NOMO-1 treated with DMSO at 0.1 percent for 48 hours (cell line): ENCODE data around the gene GRPEL1.
A peak's percentile ranks its signal among the peaks of the same experiment; 100 is the strongest.

Experiments used
- DNase-seq: peaks from one replicate; lab custom pipeline; 2025; ENCODE audit not compliant: unreplicated experiment; lab: John Stamatoyannopoulos, UW

Gene GRPEL1

DNA sequence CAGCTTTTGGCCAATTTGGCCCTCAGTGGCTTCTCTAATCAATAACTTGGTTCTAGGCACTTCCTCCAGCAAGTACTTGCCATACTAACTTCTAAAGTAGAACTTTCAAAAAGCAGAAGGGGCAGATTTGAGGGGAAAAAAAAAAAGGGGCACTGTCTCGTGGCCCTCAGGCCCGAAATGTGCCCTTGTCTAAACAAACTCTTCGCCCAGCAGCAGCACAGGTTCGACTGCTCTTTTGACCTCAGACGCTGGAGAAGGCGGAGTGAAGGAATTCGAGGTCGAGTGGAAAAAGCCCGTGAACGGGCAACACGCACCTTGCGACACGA, 775 bp downstream of the GRPEL1 start:
- DNase-seq, result peak; percentile 65

DNA sequence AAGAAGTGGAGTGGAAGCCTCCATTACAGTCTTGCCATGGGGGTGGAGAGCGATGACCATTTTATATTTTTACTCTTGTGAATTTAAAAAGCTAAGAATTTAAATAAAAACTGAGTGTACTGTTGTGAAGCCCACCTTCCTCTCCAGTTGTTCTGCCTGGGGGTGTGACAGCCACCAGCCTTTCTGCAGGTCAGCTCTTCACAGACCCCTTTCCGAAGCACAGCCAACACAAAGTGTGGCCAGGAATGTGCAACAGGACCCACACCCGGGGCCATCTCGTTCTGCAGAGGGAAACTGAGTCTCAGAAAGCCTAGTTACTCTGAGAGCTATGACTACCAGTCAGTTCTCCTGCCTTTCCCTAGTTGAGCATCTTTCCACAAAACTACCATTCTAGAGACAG, 1.4 kb downstream of the GRPEL1 start:
- no peak for DNase-seq

DNA sequence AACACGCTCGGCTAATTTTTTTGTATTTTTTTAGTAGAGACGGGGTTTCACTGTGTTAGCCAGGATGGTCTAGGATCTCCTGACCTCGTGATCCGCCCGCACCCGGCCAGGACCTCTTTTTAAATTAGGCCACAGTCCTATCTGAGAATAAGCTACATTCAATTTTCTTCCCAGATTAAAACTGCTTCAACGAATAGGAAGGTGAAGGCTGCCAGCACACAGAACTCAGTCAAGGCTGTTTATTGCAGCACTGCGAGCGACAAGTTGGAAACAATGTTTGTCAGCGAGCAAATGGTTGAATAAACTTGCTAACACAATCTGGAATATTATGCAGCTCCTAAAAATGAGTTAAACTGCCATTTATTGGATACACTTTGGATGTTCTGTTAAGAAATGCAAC, 1.9 kb downstream of the GRPEL1 start:
- no peak for DNase-seq

DNA sequence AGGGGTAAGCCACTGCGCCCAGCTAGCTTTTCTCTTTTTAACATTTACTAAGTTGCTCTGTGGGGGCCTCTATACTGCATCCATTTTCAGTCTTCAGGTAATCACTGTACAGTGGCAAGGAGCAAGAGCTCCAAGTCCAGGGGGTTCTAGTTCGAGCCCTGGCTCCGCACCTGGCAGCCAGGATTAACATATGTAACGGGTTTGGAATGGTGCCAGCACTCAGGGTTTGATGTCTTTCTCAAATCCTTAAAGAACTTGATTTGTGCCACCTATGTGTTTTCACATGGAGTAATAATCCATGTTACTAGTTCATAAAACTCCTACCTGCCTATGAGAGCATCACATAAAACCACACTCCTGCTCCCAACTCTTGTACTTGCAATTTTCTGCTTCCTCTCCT, 4.5 kb downstream of the GRPEL1 start:
- no peak for DNase-seq

DNA sequence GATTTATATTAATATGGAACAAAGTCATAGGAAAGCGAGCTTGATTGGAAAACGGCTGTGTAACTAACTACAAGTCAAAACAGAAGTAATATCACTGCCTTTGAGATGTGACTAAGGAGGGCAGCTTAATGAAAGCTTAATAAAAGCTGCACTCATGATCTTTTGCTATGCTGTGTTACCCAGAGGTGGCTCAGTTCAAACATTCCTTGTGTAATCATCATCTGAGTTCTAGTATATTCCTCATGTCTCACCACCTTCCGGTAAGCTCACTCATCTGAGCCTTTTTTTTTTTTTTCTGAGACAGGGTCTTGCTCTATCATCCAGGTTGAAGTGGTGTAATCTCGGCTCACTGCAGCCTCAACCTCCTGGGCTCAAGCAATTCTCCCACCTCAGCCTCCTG, 5.0 kb downstream of the GRPEL1 start:
- no peak for DNase-seq

DNA sequence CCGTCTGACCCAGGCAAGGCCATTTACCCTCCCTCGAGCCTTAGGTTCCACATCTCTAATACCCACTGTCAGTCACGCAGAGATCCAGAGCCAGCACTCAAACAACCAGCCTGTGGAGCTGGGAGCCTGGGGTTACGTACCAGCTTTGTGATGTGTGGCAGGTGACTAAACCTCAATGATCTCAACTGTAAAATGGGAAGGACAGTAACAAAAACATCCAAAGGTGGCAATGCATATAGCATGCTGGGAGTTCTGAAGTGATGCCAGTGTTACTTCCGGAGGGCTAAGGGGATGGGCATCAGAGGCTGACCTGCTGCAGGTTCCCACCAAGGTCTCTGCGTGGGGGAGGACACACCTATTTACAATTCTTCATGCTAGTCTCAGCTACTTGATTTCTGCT, 6.0 kb downstream of the GRPEL1 start:
- no peak for DNase-seq

DNA sequence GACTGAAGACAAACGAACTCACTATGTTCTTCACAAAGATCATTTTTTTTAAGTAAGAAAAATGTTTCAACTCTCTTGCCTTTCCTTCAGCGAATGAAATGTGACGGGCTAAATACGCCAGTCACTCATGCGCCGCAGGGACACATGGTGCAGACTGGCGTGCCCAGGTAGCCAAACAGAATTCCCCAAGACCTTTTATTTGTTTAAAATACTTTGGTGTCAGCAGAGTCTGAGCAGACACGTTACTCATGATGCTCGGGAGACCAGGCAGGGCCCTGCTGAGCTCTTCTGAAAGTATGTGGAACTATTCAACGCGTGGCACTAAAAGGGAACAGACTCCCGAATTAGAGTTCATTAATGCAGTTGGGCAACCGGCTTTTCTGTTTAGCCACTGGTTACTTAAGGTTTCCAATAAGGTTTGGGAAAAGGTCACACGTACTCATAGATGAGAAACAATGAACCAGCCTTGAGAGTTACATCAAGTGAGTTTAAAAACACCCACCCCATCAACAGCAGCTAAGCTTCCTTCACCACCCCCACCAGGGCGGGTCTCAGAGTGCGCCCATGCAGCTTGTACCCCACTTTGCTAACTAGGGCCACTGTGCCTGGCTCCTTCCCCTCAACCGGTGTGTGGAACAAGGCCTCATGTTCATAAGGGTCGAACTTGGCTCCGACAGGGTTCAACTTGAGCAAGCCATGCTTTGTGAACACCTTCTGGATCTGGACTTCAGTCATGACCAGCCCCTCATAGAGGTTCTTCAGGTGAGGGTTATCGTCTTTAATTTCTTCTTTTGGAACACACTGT, 7.3 kb downstream of the GRPEL1 start:
- DNase-seq, result peak; percentile 68

DNA sequence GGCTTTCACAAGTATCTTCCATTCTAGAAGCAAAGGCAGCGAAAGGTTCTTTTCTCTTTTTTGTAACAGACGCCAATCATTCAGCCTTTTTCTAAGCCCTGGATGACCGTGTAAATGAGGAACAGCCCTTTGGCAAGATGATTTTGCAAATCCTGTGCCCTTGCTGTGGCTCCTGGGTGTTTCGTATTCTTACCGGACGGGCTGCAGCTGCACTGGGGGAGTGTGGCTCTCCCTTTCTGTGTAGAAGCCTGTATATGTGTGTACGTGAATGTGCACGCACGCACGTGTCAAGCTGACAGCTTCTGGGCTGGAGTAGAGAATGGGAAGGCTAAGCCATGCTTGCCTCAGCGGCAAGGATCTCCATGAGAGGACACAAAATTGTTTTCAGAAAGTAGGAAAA, 8.2 kb downstream of the GRPEL1 start:
- DNase-seq, result peak; percentile 86

DNA sequence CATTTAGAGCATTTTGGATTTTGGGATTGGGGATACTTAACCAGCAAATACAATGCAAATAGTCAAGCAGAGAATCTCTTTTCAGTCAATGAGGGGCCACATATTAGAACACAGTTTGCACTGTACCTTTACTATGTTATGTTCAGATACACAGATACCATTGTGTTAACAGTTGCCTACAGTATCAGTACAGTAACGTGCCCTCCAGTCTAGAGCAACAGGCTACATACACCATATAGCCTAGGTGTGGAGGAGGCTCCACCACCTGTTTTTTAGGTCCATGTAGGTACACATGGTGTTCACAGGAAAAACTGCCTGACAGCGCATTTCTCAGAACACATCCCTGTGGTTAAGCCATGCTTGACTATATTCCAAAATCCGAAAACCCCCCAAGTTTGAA, 9.1 kb downstream of the GRPEL1 start:
- DNase-seq, result no peak

DNA sequence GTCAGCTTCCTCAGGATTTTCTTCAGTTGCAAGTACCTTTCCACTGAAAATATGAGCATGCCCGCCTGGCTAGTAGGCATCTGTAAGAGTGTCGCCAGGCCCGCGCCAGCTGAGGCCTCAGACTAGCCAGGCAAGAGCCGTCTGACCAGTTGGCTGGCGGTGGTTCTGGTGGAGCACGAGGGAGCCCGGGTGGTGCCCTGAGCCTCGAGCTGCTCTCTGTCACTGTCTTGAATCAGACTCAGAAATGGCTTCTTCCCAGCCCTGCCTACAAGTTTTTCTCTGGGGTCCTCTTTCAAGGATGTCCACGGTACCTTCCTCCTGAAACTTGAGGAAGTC, 11.9 kb downstream of the GRPEL1 start:
- DNase-seq, result no peak

DNA sequence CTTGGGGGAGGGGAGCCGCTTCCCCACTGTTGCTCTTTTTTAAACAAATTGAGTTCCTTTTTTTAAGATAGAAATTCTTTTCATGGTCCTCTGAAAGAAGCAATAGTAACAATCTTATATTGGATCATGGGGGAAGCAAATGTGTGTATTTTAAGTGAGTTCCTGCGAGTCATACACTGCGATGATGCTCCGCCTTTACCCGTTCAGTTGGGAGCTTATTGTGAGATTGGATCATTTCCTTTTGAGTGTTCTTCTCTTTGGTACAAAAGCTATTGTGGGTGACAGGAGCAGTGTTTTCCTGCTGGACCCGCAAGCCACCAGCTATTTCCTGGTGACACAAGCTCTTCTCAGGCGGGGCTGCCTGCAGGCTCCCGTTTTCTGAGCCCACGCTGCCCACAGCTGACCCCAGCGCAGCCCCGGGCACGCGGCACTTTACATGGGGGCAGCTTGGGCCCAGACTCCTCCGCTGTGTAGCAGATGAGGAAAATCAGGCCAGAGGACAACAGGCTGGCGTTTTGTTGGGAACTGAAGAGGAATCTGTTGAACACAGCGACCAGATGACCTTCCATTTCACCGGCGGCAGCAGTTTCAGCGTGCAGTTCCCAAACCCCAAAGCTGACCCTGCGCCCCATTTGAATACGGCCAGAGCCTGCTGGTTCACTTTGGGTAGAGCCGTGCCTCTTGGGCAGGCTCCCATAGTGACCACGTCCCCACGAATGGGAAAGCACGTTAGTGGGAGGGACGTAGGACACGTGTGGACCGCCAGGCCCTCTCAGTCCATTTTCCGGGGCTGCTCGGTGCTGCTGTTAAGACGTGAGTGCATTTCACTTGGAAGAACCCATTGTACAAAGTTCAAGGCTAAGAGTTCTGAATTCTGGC, 12.5 kb downstream of the GRPEL1 start:
- DNase-seq, result no peak

DNA sequence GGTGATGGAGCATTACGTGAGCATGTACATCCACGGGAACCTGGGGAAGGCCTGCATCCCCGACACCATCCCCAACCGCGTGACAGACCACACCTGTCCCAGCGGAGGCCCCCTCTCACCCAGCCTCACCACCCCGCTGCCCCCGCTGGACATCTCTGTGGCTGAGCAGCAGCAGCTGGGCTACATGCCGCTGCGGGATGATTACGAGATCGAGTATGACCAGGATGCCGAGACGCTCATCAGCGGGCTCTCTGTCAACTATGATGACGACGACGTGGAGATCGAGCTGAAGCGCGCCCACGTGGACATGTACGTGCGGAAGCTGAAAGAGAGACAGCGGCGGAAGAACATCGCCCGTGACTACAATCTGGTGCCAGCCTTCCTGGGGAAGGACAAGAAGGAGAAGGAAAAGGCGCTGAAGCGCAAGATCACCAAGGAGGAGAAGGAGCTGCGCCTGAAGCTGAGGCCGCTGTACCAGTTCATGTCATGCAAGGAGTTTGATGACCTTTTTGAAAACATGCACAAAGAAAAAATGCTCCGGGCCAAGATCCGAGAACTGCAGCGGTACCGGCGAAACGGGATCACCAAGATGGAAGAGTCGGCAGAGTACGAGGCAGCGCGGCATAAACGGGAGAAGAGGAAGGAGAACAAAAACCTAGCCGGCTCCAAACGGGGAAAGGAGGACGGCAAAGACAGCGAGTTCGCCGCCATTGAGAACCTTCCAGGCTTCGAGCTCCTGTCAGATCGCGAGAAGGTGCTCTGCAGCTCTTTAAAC, 13.6 kb downstream of the GRPEL1 start:
- DNase-seq, result no peak

DNA sequence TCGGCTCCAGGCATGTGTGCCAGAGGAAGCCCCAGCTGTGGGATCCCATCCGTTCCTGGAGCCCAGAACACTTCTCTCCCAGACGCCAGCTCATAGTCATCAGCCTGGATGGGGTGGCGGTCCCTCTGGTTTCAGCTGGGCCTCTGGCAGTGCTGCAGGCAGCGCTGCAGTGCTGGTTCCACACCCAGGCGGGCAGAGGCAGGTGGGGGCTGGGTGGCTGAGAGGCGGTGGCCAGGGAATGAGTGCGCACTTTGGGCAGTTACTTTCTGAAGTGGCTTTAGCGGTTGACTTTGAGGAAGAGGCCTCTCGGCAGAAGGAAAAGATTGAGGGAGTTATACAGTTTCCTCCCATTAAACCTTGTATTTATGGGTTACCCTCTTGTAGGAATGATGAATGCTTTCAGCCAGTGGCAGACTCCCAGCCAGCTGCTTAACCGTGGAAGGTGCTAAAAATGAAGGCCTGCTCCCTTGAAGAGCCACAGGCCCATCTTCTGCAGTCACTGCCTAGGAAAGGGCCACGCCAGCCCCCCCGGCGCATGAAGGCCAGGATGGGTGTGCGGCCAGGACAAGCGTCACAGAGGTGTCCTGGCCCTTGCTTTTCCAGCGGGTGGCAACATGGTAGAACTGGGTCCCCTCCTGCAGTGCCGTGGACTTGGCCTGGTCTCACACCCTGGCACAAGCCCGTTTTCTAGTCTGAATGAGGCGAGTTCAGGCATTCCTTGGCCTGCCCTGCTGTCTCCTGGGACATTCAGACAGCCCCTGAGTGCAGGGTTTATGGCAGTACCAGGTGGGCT, 14.7 kb downstream of the GRPEL1 start:
- DNase-seq, result peak; percentile 92

DNA sequence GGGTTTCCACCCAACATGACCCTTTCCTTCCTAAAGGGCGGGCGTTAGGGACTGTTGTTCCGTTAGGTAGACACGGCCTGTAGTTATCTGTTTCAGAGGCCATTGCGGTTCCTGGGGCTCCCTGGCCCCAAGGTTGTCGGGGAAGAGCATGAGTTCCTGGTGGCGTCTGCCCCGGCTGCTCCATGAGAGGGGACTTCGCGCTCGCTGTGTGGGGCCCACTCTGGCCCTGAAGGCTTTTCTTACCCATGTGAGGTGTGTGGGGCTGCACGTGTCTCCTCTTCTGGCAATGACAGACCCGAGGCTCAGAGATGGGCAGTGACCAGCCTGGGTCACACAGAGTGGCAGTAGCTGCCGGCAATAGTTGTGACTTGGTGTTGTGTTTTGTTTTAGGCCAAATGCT, 15.6 kb downstream of the GRPEL1 start:
- DNase-seq, result no peak

DNA sequence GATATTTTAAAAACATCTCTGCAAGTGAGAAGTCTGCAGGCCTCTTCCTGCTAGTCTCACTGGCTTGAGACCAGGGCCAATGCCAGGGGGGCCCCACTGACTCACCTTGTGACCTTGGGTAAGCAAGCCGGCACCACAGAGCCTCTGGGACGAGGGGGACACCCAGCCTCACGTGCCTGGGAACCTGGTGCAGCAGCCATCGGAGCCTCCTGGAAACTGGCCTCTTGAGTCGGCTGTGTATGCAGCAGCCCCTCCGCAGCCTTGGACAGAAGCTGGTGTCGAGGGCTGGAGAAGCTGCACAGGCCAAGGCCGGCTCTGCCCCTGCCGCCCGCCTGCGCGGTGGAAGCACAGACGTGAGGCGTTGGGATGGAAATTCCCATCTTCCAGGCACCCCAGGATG, 16.0 kb downstream of the GRPEL1 start:
- no peak for DNase-seq

DNA sequence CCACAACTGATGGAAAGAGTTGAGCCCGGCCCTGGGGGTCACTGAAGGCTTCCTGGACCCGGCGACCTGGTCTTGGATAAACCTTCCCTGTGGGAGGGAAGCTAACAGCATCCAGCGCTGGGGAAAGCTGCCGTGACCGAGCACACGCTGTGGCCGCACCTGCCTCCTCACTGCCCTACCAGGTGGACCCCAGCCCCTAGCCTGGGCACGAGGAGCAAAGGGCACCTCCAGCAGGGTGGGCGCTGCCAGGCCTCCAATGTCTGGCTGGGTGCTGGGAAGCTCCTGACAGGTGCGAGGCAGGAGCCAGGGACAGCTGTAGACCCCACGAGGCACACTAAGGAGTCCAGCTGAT, 16.7 kb downstream of the GRPEL1 start:
- no peak for DNase-seq

DNA sequence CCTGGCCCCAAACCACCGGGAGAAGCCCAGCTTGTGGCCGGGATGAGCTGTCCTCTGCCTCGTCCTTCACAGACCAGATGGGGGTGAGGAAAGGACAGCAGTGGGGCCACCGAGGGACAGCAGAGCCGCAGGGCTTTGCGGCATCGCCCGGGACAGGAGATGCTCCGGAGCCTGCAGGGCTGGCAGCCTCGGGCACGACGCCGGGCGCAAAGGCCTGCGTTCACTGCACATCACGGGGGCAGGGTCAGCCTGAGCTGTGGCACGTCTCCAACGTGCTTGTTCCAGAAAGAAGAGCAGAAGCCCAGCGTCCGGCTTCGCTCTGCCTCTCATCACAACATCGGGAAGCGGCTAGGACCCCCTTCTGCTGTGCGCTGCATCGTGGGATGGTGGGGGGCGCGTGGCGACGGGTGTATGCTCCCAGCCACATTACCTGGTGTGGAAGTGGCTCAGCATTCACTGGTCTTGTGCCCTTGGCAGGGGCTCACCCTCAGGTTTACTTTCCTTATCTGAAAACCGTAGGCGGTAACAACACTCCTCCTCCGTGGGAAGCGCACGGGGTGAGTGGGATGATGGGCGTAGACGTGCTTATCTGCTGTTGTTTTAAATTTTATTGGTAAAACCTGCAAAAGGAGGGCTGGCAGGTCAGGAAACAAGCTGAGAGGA, 17.3 kb downstream of the GRPEL1 start:
- no peak for DNase-seq

DNA sequence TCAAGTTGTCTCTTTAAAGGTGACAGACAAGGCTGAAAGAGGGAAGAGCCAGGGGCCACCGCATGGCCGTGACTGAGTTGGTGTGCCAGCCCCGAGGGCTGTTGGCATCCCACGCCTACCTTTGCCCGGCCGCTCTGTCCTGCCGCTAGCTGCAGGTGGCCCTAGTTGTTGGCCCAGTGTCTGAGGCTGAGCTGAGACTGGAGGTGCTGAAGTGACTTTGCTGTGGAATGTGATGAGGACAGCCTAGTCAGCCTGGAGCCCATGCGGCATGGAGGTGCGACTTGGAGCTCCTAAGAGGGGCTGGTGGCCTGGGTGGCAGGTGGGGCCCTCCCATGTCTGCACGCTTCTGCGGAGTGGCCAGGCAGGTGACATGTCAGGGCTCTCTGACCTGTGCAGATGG, 18.1 kb downstream of the GRPEL1 start:
- no peak for DNase-seq

DNA sequence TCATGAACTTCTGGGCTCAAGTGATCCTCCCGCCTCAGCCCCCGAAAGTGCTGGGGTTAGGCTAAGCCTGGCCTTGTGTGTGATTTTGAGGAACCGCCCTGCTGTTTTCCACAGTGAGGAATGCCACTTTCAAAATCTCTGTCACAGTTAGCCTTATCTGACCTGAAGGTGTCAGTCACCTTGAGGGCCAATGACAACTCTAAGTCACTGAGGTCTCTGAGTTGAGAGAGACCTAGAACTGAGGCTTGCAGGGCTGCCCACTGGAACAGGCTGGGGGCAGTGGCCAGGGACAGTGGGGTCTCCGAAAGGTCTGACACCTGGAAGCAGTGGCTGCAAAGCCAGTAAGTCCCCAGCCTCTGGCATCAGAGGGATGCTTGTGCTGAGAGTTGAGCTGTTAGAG, 18.6 kb downstream of the GRPEL1 start:
- no peak for DNase-seq

DNA sequence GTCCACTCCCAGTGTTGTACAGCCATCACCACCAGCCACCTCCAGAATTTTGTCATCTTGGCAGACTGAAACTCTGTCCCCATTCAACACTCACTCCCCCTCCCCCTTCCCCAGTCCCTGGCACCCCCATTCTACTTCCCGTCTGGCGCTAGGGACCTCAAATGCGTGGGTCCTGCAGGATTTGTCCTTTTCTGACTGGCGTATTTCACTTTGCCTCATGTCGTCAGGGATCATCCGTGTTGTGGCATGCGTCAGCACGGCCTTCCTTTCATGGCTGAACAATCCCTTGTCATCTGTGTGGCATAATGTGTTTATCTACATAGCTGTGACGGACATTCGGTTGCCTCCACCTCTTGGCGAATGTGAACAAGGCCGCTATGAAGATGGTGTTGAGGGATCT, 19.2 kb downstream of the GRPEL1 start:
- DNase-seq, result no peak

DNA sequence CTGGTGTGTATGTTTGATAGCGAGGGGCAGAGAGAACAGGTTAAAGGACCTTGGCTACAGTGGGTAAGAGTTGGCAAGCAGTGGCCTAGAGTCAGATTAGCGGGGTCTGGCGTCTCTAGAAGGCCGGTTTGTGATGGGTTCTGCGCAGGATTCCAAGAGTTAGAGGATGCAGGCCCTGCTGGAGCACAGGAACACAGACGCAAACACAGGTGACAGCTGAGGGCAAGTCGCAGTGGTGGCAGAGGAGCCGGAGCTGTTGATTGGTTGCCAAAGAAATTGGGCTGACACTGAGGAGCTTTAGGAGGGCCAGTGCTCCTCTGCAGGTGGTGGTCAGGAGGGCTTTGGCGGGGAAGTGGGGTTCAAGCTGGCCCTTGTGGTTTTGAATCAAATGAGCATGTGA, 20.9 kb downstream of the GRPEL1 start:
- no peak for DNase-seq
